CD4-positive, alpha-beta T cell treated with Interleukin-21 for 1 hour (primary cell): ENCODE data around the gene GPALPP1.

ENCODE experiments used
- DNase-seq: peaks from one replicate; pipeline ENCODE4 v3.0.0-alpha.2; 2020

Gene GPALPP1

GRCh38 chr13:45064889-45065288 lies 75.6 kb downstream of the GPALPP1 start:
- no peak for DNase-seq

GRCh38 chr13:45068036-45069001 lies 79.0 kb downstream of the GPALPP1 start:
- DNase-seq, result no peak

GRCh38 chr13:45073809-45074208 lies 84.5 kb downstream of the GPALPP1 start:
- no peak for DNase-seq

GRCh38 chr13:45074721-45075120 lies 85.4 kb downstream of the GPALPP1 start:
- no peak for DNase-seq

- no peak for DNase-seq
These were observed 88.7 kb downstream of the GPALPP1 start for GRCh38 chr13:45078003-45078402.
